RKO (cell line): ENCODE measurements around the gene RRP1.

ENCODE experiments used
- DNase-seq: peaks from one replicate; pipeline ENCODE4 v3.0.0-alpha.2; 2016; ENCODE audit warnings: low spot score

Gene RRP1, protein sequence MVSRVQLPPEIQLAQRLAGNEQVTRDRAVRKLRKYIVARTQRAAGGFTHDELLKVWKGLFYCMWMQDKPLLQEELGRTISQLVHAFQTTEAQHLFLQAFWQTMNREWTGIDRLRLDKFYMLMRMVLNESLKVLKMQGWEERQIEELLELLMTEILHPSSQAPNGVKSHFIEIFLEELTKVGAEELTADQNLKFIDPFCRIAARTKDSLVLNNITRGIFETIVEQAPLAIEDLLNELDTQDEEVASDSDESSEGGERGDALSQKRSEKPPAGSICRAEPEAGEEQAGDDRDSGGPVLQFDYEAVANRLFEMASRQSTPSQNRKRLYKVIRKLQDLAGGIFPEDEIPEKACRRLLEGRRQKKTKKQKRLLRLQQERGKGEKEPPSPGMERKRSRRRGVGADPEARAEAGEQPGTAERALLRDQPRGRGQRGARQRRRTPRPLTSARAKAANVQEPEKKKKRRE

DNA sequence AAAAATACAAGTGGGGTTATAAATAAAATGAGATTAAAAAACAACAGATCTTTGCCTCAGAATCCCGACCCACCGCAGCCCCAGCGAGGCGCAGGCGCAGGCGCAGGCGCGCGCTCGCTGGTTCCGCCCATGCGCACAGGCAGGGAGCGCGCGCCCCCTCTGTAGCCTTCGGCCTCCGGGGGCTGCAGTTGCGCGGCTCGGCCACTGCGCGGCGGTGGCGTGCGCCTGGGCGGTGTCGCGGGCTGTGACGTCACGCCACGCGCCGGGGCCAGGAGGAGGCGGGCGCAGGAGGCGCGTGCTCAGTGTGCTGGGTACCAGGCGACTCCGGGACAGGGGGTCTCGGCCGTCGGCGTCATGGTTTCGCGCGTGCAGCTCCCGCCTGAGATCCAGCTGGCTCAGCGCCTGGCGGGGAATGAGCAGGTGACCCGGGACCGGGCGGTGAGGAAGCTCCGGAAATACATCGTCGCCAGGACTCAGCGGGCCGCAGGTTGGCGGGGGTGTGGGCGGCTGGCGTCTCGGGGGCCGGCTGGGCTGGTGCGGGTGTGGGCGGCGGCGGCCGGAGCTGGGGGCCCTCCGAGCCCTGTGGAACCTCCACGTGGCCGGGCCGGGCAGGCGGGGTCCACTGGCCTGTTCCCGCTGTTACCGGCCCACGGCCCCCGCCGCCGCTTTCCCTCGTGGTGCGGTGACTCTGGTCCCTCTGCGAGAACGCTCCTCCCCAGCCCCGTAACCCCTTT, at the start of gene RRP1:
RRP1 (plus strand) TSS at position 302 of the 734 bp plus-strand sequence; CDS start at position 355, 53 bp downstream.
- peak; percentile 87 for DNase-seq

DNA sequence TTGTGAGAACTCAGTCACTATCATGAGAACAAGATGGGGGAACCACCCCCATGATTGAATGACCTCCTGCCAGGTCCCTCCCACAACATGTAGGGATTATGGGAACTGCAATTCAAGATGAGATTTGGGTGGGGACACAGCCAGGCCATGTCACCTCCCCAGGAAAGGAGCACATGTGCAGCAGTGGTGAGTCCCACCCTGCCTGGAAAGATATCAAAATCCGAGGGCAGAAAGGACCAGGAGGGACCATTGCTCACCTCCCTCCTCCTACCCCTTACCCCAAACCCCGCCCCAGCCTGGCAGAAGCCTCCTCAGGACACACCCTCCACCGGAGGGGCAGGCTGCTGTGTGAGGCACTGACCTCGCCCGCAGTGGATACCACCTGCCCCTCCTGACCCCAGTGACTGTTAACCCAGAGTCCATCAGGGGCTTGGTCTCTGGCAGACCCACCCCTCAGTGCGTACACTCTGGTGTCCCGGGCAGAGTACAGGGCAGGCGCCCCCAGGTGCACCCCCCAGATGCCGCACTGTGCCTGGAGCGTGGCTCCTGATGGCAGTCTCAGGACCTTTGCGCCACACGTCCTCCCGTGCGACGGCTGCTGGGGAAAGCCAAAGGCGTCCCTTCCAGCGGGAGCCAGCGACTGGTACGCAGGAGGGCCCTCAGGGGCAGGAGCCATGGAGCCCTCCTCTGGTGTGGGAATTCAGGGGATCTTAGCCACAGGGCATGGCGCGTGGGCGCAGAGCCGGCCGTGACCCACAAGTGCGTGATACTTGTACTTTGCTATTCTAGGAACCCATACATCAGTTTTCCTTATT, 49.5 kb upstream of the RRP1 start:
- no peak for DNase-seq

DNA sequence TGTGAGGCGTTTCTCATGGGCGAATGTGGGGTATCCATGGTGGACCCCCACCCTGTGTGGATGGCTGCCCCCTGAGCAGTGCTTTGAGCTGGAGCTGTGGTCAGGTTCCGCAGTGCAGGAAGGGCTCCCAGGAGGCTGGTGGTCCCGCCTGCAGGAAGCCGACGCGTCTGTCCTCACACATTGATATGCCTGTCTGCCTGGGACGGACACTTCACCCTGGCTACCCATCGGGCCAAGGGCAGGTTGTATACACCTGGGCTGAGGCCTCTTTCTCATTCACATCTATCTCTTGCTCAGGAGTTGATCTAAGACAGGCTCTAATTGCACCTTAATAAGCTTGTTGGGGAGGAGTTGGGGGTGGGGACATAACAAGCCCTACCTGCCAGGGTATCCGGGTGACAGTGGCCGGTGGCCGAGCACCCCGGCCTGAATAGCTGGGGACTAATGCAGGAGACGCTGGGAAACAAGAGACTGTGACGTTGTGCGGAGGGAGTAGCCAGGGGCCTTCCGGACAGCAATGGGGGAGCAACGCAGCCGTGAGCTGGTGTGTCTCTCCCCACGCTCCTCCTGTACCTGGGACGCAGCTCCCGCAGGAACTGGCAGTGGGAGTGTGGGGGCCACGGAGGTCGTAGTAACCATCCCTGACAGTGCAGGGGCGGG, 48.8 kb upstream of the RRP1 start:
- DNase-seq: no peak

DNA sequence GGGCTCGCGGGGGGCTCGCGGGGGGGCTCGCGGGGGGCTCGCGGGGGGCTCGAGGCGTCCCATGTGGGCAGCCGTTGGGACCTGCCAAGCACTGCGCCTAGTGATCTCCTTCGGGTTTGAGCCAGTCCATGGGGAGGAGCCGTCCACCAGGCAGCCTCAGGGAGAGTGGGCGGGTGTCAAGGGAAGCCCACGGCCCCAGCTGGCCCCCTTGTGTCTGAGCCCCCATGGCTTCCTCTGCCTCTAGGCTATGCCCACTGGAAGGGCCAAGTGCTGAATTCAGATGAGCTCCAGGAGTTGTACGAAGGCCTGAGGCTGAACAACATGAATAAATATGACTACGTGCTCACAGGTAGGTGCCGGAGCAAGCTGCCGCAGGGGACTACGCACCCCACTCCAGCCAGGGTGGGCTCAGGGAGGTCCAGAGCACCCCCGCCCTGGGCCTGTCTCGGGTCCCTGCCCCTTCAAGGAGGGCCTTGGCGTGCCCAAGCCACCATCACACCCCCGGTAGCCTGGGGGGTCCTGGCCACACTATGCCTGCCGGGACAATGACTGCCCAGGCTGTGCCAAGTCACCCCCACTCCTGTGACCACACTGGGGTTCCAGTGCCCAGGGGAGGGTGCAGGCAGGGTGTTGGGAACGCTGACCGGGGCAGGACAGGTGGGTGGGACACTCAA, 47.8 kb upstream of the RRP1 start:
- no peak for DNase-seq

DNA sequence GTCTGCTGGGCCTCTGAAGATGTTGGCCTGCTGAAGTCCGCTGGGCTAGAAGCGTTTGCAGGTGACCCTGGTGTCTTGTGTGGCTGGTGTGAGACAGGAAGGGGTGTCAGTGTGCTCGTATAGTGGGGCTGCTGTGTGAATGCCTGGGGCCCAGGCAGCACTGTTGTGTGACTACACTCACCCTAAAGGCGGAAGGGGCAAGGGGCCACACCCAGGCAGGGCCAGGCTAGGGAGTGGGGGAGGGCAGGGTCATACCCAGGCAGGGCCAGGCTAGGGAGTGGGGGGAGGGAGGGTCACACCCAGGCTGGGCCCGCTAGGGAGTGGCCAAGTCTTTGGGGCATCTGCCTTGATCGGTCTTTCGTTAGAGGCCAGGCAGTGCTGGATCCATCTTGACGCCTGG, 45.4 kb upstream of the RRP1 start:
- no peak for DNase-seq

DNA sequence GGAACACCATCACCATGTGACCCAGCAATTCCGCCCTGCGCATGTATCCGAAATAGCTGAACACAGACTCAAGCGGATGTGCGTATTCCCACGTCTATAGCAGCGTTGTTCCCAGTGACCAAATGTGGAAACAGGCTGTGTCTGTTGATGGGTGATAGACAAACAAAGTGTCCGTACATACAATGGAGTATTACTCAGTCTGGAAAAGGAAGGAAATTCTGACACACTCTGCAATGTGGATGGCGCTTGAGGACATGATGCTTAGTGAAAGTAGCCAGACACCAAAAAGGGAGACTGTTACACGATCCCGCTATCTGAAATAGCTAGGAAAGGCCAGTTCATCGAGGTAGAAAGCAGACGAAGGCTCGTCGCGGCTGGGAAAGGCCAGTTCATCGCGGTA, 44.7 kb upstream of the RRP1 start:
- no peak for DNase-seq

DNA sequence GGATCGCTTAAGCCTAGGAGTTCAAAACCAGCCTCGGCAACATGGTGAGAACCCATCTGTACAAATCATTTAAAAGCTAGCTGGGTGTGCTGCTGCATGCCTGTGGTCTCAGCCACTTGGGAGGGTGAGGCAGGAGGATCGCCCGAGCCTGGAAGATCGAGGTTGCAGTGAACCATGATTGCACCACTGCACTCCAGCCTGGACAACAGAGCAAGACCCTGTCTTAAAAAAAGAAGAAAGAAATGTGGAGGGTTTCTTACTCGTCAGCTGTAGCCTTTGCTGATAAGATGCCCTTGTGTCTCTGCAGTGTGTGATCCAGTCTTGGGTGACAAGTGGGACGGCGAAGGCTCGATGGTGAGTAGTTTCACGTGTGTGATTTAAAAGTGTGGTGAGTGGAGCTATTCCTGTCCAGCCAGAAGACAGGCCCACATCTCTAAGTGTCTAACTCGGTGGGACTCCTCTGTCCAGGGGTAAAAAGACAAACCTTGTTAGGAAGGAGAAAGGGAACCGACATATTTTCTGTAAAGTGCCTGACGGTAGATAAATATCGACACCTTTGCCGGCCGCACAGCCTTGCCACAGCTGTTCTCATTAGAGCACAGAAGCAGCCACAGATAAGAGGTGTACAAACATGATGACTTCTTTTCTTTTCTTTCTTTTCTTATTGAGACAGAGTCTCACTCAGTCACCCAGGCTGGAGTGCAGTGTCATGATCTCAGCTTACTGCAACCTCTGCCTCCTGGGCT, 43.4 kb upstream of the RRP1 start:
- no peak for DNase-seq

DNA sequence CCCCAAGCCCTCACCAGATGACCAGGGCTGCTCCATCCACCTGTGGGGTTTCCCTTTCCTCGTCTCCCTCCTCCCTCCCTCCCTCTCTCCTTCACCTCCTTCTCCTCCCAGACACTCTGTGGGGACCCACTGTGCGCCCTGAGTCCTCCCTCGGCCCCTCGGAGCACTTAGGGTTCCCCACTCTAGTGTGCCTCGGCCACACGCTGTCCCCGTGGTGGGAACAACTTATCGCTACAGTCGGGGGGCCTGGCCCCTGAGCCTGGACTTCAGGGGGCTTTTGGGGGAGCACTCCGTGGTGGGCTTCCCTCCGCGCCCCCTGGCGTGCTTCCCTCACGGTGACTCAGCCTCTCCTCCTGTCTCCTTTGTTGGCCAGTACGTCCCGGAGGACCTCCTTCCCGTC, 40.8 kb upstream of the RRP1 start:
- DNase-seq: no peak

DNA sequence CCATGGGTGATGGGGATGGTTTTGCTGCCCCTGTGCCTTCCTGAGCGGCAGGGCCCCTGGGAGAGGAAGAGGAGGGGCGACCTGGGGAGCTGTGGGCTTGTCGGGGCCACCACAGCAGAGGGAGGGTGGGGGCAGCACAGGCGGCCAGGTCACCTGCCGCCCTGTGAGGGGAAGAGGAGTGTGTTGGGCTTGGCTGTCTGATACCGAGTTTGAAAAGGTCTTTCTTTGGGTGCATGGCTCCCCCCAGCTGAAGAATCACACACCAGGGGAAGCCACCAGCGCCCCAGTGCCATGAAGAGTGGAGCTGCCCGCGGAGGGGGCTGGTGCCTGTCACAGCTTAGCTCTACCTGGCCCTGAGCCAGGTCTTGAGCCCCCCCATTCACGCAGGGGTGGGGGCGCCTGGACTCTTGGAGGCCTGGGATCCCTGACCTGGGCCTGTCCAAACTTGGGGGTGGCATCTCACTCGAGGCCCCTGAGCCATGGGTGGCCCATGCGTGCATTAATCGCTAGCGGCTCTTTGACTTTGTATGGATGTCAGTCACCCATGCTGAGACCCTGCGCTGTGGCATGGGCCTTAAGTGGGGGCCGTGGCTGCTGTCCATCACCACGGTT, 39.6 kb upstream of the RRP1 start:
- no peak for DNase-seq

DNA sequence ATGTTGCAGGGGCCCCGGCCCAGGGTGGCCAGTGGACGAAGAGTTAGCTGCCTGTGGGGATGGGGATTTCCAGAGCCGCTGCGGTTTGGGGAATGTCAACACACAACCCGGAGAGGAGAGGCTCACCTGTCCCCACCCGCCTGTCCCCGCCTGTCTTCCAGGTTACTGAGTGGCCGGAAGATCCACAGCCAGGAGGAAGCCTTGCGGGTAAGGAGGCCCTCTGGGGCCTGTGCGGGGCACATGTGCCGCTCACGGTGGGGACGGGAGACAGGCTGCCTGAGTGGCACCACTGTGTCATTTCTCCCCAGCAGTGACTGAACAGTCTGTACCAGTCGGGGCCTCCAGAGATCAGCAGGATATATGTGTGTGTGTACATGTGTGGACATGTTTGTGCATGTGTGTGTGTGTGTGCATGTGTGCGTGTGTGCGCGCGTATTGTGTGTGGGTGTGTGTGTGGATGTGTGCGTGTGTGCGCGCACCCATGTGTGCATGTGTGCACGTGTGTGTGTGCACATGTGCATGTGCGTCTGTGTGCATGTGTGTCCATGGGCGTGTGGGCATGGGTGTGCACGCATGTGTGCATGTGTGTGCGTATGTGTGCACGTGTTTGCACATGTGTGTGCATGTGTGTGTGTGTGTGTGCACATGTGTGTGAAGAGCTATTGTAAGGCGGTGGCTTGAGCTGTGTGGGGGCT, 38.9 kb upstream of the RRP1 start:
- no peak for DNase-seq

DNA sequence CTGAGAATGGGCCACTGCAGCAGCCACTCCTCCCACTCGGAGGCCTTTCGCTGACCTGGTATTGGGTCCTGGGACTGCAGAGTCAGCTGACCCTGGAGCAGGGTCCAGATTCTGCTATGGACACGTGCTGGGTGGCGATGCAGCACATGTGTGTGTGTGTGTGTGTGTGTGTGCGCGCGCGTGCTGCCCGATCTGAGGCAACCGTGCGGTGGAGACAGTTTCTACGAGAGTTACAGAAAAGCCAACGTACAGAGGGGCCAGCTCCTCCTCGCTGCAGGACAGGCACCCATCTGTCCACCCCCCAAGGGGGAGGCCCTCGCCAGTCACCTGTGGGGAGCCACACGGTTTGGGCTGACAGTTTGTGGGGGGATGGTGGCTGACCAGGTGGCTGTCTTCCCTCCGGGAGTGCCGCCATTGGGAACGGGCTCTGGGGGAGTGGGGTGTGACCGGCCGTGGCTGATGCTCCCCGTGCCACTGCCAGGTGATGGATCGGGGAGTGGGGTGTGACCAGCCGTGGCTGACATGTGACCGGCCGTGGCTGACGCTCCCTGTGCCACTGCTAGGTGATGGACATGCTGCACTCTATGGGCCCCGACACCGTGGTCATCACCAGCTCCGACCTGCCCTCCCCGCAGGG, 37.3 kb upstream of the RRP1 start:
- no peak for DNase-seq

DNA sequence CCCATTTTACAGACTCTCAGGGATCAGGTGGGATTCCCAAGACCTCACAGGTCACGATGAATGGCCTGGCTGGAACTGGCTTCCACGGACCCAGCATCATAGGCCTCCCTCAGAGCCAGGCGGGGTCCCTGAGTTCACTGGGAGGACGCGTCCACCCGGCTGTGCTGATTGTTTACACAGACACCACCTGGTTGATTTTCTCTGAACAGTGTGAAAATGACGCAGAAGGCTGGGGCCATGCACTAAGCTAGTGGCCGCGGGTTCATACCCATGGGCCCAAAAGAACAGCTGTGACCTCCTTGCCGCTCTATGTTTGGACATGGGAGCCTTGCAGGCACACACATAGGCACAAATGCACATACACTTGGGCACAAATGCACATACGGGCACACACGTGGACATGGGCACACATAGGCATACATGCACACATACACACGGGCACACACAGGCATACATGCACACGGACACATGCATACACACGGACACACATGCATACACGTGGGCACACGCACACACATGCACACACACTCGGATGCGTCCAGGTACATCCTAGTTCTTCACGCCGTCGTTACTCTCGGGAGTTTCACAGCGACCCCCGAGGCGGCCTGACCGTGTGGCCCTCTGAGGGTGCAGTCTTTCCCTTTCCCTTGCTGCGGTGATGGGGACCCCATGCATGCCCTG, 36.5 kb upstream of the RRP1 start:
- DNase-seq: no peak

DNA sequence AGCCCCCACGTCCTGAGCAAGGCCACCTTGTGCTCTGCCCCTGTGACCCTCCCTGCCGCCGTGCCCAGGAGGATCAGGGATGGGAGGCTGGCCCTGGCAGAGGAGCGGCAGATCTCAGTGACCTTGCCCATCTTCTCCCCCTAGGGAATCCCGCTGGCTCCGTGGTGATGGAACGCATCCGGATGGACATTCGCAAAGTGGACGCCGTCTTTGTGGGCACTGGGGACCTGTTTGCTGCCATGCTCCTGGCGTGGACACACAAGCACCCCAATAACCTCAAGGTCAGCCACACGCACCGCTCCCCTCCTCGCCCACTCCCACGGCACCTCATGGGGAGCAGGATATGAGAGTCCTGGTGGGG, 36.0 kb upstream of the RRP1 start:
- DNase-seq: no peak

DNA sequence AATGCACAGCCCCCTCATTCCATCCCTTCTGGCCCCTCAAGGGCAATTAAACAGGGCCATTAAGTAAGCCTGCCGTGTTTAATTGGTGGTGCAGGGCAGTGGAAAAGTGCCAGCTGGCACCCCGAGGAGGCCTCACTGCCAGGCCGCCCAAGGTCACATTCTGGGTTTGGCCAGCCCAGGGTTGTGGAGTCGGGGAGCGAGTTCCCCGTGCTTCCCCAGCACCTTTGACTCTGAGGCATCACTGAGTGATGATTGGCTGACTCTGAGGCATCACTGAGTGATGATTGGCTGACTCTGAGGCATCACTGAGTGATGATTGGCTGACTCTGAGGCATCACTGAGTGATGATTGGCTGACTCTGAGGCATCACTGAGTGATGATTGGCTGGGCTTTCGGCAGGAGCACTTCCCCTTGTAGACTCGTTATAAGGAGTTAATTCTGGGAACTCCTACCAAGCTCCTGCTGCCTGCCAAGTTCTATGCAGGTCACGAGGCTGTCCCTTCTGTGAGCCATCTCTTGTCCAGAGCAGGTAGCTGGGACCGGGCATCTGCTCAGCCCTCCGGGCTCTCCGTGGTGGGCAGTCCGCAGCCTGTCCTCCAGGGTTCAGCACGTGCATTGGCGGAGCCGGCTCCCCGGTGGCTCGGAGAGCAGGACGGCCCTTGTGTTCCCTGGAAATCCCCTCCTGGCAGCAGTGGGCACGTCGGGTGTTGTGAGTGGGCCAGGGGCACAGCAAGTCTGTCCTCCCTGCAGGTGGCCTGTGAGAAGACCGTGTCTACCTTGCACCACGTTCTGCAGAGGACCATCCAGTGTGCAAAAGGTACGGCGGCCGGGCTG, 34.2 kb upstream of the RRP1 start:
- DNase-seq: no peak

DNA sequence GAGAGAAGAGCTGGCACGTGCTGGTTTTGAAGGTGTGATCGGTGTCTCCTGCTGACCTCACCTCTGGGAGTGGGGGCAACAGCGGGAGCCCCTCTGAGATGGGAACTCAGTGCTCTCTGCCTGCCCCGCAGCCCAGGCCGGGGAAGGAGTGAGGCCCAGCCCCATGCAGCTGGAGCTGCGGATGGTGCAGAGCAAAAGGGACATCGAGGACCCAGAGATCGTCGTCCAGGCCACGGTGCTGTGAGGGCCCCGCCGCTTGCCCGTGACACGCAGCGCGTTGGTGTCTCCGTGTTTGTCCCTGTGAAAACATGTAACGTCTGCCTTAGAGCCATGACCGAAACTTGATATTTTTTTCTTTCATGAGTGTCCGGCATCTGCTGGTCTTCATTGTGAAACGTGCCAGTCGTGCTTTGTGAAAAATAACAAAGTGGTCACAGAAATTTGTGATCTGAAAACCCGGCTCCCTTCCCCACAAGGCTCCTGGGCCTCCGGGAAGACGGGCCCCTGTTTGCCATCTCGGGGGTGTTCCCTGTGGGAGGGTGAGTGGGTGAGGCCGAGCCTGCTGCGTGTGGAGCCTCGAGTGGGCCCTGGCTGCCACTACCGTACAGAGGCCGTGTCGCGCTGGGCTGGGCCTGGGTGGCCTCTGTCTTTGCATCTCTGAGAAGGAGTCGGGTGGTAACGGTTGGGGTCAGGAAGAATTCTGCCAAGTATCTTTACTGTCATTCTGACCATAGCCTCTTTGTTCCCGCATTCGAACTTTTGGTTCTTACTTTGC, 33.4 kb upstream of the RRP1 start:
- no peak for DNase-seq

DNA sequence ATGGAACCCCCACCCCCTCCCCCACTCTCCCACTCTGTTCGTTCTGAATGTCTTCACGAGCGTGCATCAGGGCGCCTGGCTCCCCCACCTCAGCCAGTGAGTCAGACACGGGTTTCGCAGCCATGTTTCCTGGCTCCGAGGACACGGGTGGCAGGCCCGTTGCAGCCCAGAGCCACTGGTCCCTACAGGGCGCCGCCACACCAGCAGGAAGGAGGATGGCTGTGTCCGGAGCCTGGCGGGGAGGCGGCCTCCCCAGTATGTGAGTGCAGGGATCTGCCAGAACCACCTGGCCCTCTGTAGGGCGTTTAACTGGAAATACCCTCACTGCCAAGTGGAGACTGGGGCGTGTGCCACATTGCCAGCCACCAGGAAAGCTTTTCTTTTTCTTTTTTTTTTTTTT, 31.8 kb upstream of the RRP1 start:
- no peak for DNase-seq

DNA sequence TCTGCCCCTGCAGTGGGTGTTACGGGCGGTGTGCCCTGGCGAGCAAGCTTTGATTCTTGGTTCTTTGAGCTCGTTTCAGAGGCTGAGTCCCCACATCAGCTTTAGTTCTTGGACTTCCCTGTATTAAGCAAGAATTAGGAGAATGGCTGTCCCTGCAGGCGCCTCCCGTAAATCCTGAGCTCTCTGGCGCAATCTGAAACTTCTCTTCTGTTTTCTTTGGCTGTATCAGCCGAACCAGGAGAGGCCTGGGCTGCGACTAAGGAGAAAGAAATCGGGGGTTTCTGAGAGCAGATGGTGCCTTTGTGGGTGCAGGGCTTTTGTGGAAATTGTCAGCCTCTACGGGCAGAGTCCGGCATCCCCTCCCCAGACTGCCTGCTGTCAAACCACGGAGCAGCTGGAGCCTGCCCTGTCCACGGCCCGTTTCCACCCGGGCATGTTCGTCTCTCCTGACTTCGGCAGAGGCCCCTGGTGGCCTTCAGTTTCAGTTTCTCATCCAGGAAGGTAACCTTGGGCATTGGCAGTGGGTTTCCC, 31.2 kb upstream of the RRP1 start:
- no peak for DNase-seq
